H9 (cell line): Measurements from ENCODE around the gene PAPOLG. TPM values are rescaled to one million over a fixed set of nuclear protein-coding genes. Genes with fewer than 3 reads are reported as not detected.

Experiments used
- DNase-seq: peaks from one replicate; pipeline ENCODE4 v3.0.0-alpha.2; 2017
- H2AFZ ChIP-seq: one replicate; pipeline ENCODE4 v1.6.1; 2013; ENCODE audit warnings: mild to moderate bottlenecking, low read length, control low read depth, moderate library complexity
- H2AK5ac ChIP-seq: 2 replicates; pipeline ENCODE4 v1.6.1; 2013; ENCODE audit warnings: low read length, control low read depth, mixed read lengths; ENCODE audit not compliant: insufficient read length
- H2BK120ac ChIP-seq: one replicate; pipeline ENCODE4 v1.6.1; 2013; ENCODE audit warnings: low read depth, mild to moderate bottlenecking, low read length, control low read depth, inconsistent platforms; ENCODE audit not compliant: poor library complexity, severe bottlenecking
- H2BK12ac ChIP-seq: 2 replicates; pipeline ENCODE4 v1.6.1; 2013; ENCODE audit warnings: low read length, control low read depth, mixed read lengths, low read depth; ENCODE audit not compliant: insufficient read length
- H2BK15ac ChIP-seq: 2 replicates; pipeline ENCODE4 v1.6.1; 2013; ENCODE audit warnings: low read depth, low read length, control low read depth
- H2BK20ac ChIP-seq: one replicate; pipeline ENCODE4 v1.6.1; 2013; ENCODE audit warnings: low read depth, mild to moderate bottlenecking, low read length, control low read depth, inconsistent platforms; ENCODE audit not compliant: poor library complexity, severe bottlenecking
- H2BK5ac ChIP-seq: 2 replicates; pipeline ENCODE4 v1.6.1; 2013; ENCODE audit warnings: low read length, control low read depth, mixed read lengths; ENCODE audit not compliant: insufficient read length
- H3K14ac ChIP-seq: 2 replicates; pipeline ENCODE4 v1.6.1; 2013; ENCODE audit warnings: low read length, control low read depth; ENCODE audit not compliant: insufficient read depth
- H3K18ac ChIP-seq: 2 replicates; pipeline ENCODE4 v1.6.1; 2013; ENCODE audit warnings: low read depth, mild to moderate bottlenecking, mixed read lengths, low read length, control low read depth; ENCODE audit not compliant: insufficient read length
- H3K23ac ChIP-seq: 2 replicates; pipeline ENCODE4 v1.6.1; 2013; ENCODE audit warnings: low read length, control low read depth, mixed read lengths, low read depth; ENCODE audit not compliant: insufficient read length
- H3K23me2 ChIP-seq: 2 replicates; pipeline ENCODE4 v1.6.1; 2013; ENCODE audit warnings: low read depth, mild to moderate bottlenecking, mixed read lengths, low read length, control low read depth; ENCODE audit not compliant: insufficient read length, poor library complexity, severe bottlenecking
- H3K27ac ChIP-seq: 2 replicates; pipeline ENCODE4 v1.5.1; 2013; ENCODE audit warnings: low read length, control low read depth, mixed read lengths, low read depth; ENCODE audit not compliant: insufficient read length
- H3K27me3 ChIP-seq: 2 replicates; pipeline ENCODE4 v1.6.1; 2013; ENCODE audit warnings: low read length, control low read depth, inconsistent platforms; ENCODE audit not compliant: insufficient read depth
- H3K4ac ChIP-seq: 2 replicates; pipeline ENCODE4 v1.6.1; 2013; ENCODE audit warnings: low read depth, mild to moderate bottlenecking, control low read depth, inconsistent platforms, low read length, moderate library complexity
- H3K4me1 ChIP-seq: 2 replicates; pipeline ENCODE4 v1.6.1; 2013; ENCODE audit warnings: low read length, control low read depth, inconsistent platforms; ENCODE audit not compliant: insufficient read depth
- H3K4me2 ChIP-seq: 2 replicates; pipeline ENCODE4 v1.6.1; 2013; ENCODE audit warnings: low read length, control low read depth, mixed read lengths; ENCODE audit not compliant: insufficient read length, insufficient read depth
- H3K56ac ChIP-seq: 2 replicates; pipeline ENCODE4 v1.6.1; 2013; ENCODE audit warnings: low read depth, mild to moderate bottlenecking, mixed read lengths, low read length, control low read depth; ENCODE audit not compliant: insufficient read length
- H3K79me1 ChIP-seq: 2 replicates; pipeline ENCODE4 v1.6.1; 2013; ENCODE audit warnings: low read depth, mild to moderate bottlenecking, moderate library complexity, low read length, control low read depth, inconsistent platforms; ENCODE audit not compliant: insufficient read depth, poor library complexity, severe bottlenecking
- H3K79me2 ChIP-seq: 2 replicates; pipeline ENCODE4 v1.6.1; 2013; ENCODE audit warnings: low read length, control low read depth, inconsistent platforms; ENCODE audit not compliant: insufficient read depth
- H3K9ac ChIP-seq: 2 replicates; pipeline ENCODE4 v1.6.1; 2013; ENCODE audit warnings: low read length, control low read depth, mixed read lengths; ENCODE audit not compliant: insufficient read length; ENCODE audit errors: extremely low read depth
- H3K9me3 ChIP-seq: one replicate; pipeline ENCODE4 v1.6.1; 2013; ENCODE audit warnings: low read depth, low read length, inconsistent platforms; ENCODE audit not compliant: control insufficient read depth
- H3T11ph ChIP-seq: one replicate; pipeline ENCODE4 v1.6.1; 2013; ENCODE audit warnings: mild to moderate bottlenecking, low read length, control low read depth, inconsistent platforms
- H4K20me1 ChIP-seq: one replicate; pipeline ENCODE4 v1.6.1; 2013; ENCODE audit not compliant: control insufficient read depth, insufficient read length, insufficient read depth
- H4K5ac ChIP-seq: 2 replicates; pipeline ENCODE4 v1.6.1; 2013; ENCODE audit warnings: low read depth, mild to moderate bottlenecking, mixed read lengths, low read length, control low read depth; ENCODE audit not compliant: insufficient read length
- H4K8ac ChIP-seq: replicated peaks from 2 replicates; pipeline ENCODE4 v1.6.1; 2013; ENCODE audit warnings: low read length, control low read depth, mixed read lengths, low read depth; ENCODE audit not compliant: insufficient read length
- H4K91ac ChIP-seq: 2 replicates; pipeline ENCODE4 v1.6.1; 2013; ENCODE audit warnings: low read depth, mild to moderate bottlenecking, moderate library complexity, mixed read lengths, low read length, control low read depth; ENCODE audit not compliant: insufficient read length
- H3K27ac Mint-ChIP-seq, 3 experiments: 2 replicates in 2 of 3; 3 replicates in 1 of 3; pipeline ENCODE4 v1.8.0; 2020 to 2021; ENCODE audit warnings: mixed read lengths in 3 of 3, mild to moderate bottlenecking in 1 of 3, moderate library complexity in 1 of 3
- H3K27me3 Mint-ChIP-seq: 2 replicates; pipeline ENCODE4 v1.8.0; 2021; ENCODE audit warnings: low read depth, mild to moderate bottlenecking, moderate library complexity, mixed read lengths
- H3K36me3 Mint-ChIP-seq, 3 experiments: 2 replicates in 2 of 3; 3 replicates in 1 of 3; pipeline ENCODE4 v1.8.0; 2020 to 2021; ENCODE audit warnings: low read depth in 3 of 3, mixed read lengths in 3 of 3; ENCODE audit not compliant: insufficient read depth in 1 of 3
- H3K4me1 Mint-ChIP-seq, 2 experiments: 2 replicates each; pipeline ENCODE4 v1.8.0; 2020; ENCODE audit warnings: mixed read lengths in 2 of 2
- H3K4me3 Mint-ChIP-seq, 2 experiments: 2 replicates in 1 of 2; 3 replicates in 1 of 2; pipeline ENCODE4 v1.8.0; 2020 to 2021; ENCODE audit warnings: mild to moderate bottlenecking in 2 of 2, mixed read lengths in 2 of 2, moderate library complexity in 1 of 2
- H3K9me3 Mint-ChIP-seq, 2 experiments: 2 replicates in 1 of 2; 3 replicates in 1 of 2; pipeline ENCODE4 v1.8.0; 2020; ENCODE audit warnings: mild to moderate bottlenecking in 2 of 2, mixed read lengths in 2 of 2, moderate library complexity in 1 of 2
- WGBS: extraction: QIAGEN DNeasy Blood & Tissue Kit; methylation state at CpG from one replicate; pipeline ENCODE4 v1.1.7; 2013; ENCODE audit warnings: missing lambda C conversion rate, low lambda C conversion rate, mixed read lengths; ENCODE audit not compliant: insufficient read length; ENCODE audit errors: extremely low coverage; 5-methylcytosine and 5-hydroxymethylcytosine counted together
- total RNA-seq: library from RNA; stranded (reverse); gene quantifications from 2 replicates; pipeline ENCODE4 v1.2.1, GENCODE V29; 2021
- TF ChIP-seq, protein P1 (sequence below): fragments of 200-600 bp; sonication (generic); conservative IDR thresholded peaks from 3 replicates; pipeline ENCODE4 v1.8.0; 2021; ENCODE audit warnings: antibody characterized with exemption, mild to moderate bottlenecking

The PAPOLG gene
- total RNA-seq, 1 experiment from 2014 or later = 19.2 TPM

DNA sequence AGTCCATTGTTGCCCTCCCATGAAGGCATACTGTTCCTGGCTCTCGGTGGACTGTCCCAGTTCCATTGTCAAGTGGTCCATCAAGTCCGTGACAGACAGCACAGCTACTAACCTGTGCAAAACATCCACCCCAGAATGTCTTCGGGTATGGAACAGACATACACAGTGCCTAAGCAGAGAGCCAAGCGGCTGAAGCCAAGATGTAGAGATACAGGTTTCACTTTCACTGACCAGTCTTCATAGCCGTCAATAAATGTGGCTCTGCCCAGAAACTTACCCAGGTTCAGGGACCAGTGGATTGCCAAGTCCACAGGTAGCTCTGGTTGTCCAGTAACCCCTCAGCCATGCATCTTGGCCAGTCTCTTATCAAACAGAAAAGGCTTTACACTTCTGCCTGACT lies 10.7 kb upstream of the PAPOLG start:
- H3K4me1 ChIP-seq = peaks cover 3% of the 10 kb centered on the region; the same call in 1 of the 2 replicates
- Mint-ChIP-seq H3K4me1 (peaks cover 13 to 16% of the 10 kb centered on the region in 2 experiments), H3K27ac (no peak overlapping the region), H3K36me3 (no peaks in the 10 kb centered on the region; a peak in 1 of 7 replicates), H3K9me3 (no peaks in the 10 kb centered on the region), H3K4me3 (no peak overlapping the region), H3K27me3 (peaks cover 62% of the 10 kb centered on the region)
- no peak overlapping the region for H2BK5ac ChIP-seq
- H3K4me2 ChIP-seq = no peak overlapping the region
- H2AK5ac ChIP-seq = no peak overlapping the region
- no peak overlapping the region for H2BK15ac ChIP-seq
- H2AFZ ChIP-seq = no peak overlapping the region
- no peaks in the 10 kb centered on the region for H3K79me2 ChIP-seq
- no peak overlapping the region for H2BK20ac ChIP-seq
- no peaks in the 10 kb centered on the region for H3K9me3 ChIP-seq
- H3K27me3 ChIP-seq = no peaks in the 10 kb centered on the region
- no peaks in the 10 kb centered on the region for H4K20me1 ChIP-seq
- H4K5ac ChIP-seq = no peak overlapping the region
- no peak for DNase-seq
- TF ChIP-seq, protein P1, sequence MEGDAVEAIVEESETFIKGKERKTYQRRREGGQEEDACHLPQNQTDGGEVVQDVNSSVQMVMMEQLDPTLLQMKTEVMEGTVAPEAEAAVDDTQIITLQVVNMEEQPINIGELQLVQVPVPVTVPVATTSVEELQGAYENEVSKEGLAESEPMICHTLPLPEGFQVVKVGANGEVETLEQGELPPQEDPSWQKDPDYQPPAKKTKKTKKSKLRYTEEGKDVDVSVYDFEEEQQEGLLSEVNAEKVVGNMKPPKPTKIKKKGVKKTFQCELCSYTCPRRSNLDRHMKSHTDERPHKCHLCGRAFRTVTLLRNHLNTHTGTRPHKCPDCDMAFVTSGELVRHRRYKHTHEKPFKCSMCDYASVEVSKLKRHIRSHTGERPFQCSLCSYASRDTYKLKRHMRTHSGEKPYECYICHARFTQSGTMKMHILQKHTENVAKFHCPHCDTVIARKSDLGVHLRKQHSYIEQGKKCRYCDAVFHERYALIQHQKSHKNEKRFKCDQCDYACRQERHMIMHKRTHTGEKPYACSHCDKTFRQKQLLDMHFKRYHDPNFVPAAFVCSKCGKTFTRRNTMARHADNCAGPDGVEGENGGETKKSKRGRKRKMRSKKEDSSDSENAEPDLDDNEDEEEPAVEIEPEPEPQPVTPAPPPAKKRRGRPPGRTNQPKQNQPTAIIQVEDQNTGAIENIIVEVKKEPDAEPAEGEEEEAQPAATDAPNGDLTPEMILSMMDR = no peak
- H3K23me2 ChIP-seq = no peaks in the 10 kb centered on the region
- no CpG with 5 or more reads among the region's 5 CpGs for WGBS
- no peak overlapping the region for H3K23ac ChIP-seq
- H3K27ac ChIP-seq = no peak overlapping the region
- H4K8ac ChIP-seq = no peak overlapping the region
- no peak overlapping the region for H3K4ac ChIP-seq
- H3K56ac ChIP-seq = no peak overlapping the region
- H3K14ac ChIP-seq = no peak overlapping the region
- no peak overlapping the region for H3K9ac ChIP-seq
- H2BK12ac ChIP-seq = no peak overlapping the region
- H2BK120ac ChIP-seq = no peak overlapping the region
- H3K79me1 ChIP-seq = no peaks in the 10 kb centered on the region
- no peak overlapping the region for H3T11ph ChIP-seq
- H4K91ac ChIP-seq = no peak overlapping the region
- H3K18ac ChIP-seq = no peak overlapping the region
